WTC11 (cell line): Measurements from ENCODE around the gene HLA-DPA1. TPM values are rescaled to one million over a fixed set of nuclear protein-coding genes. Genes with fewer than 3 reads are reported as not detected.

Source experiments
- ATAC-seq: fragments of 200-7000 bp; cut with Tn5 transposase; 2 replicates; pipeline ENCODE4 v1.10.0; 2021; ENCODE audit warnings: mild to moderate bottlenecking, moderate library complexity
- CTCF ChIA-PET: fragments of 300-600 bp; sonication (Branson Sonifier 250); formaldehyde crosslinking; loops from one replicate; lab custom pipeline; 2021; ENCODE audit warnings: antibody characterized with exemption; lab: Charles Lee
- POLR2A ChIA-PET: fragments of 350-600 bp; sonication (Branson Sonifier 250); formaldehyde crosslinking; loops from one replicate; lab custom pipeline; 2021; ENCODE audit warnings: antibody characterized with exemption; lab: Charles Lee
- DNase-seq: peaks from one replicate; pipeline ENCODE4 v3.0.0; 2021; ENCODE audit warnings: low spot score
- H3K27ac Mint-ChIP-seq: 2 replicates; pipeline ENCODE4 v1.8.0; 2021; ENCODE audit warnings: mixed read lengths
- H3K27me3 Mint-ChIP-seq: 2 replicates; pipeline ENCODE4 v1.8.0; 2021; ENCODE audit warnings: low read depth, mild to moderate bottlenecking, moderate library complexity, mixed read lengths
- H3K36me3 Mint-ChIP-seq: 2 replicates; pipeline ENCODE4 v1.8.0; 2021; ENCODE audit warnings: mixed read lengths
- H3K4me1 Mint-ChIP-seq: 2 replicates; pipeline ENCODE4 v1.8.0; 2022; ENCODE audit warnings: mixed read lengths
- H3K4me3 Mint-ChIP-seq: 2 replicates; pipeline ENCODE4 v1.8.0; 2021; ENCODE audit warnings: mild to moderate bottlenecking, moderate library complexity, mixed read lengths
- H3K9me3 Mint-ChIP-seq: 2 replicates; pipeline ENCODE4 v1.8.0; 2021; ENCODE audit warnings: mixed read lengths
- AR ChIP-seq: fragments of 250-450 bp; sonication (Bioruptor Pico); IDR thresholded peaks from 2 replicates; pipeline ENCODE4 v1.9.0; 2021; ENCODE audit warnings: mild to moderate bottlenecking
- ATF1 ChIP-seq: sonication (generic); formaldehyde crosslinking; IDR thresholded peaks from 2 replicates; pipeline ENCODE4 v1.8.1; 2023; ENCODE audit warnings: mild to moderate bottlenecking, moderate library complexity, missing genetic modification reagents
- CBFB ChIP-seq: sonication (generic); formaldehyde crosslinking; IDR thresholded peaks from 2 replicates; pipeline ENCODE4 v1.8.1; 2022; ENCODE audit warnings: mild to moderate bottlenecking, low read depth, missing genetic modification reagents
- CREM ChIP-seq: sonication (generic); formaldehyde crosslinking; IDR thresholded peaks from 2 replicates; pipeline ENCODE4 v1.8.1; 2022; ENCODE audit warnings: mild to moderate bottlenecking, missing genetic modification reagents, moderate library complexity
- CTCF ChIP-seq: fragments of 200-600 bp; IDR thresholded peaks from 2 replicates; pipeline ENCODE4 v1.8.0; 2022; ENCODE audit warnings: antibody characterized with exemption
- HMGA2 ChIP-seq: fragments of 250-450 bp; sonication (Bioruptor Pico); IDR thresholded peaks from 2 replicates; pipeline ENCODE4 v1.4.0; 2021; ENCODE audit warnings: mild to moderate bottlenecking, moderate library complexity
- JAZF1 ChIP-seq: fragments of 250-450 bp; sonication (Bioruptor Pico); IDR thresholded peaks from 2 replicates; pipeline ENCODE4 v1.9.0; 2021; ENCODE audit warnings: moderate library complexity, mild to moderate bottlenecking, inconsistent platforms
- MLX ChIP-seq: sonication (generic); formaldehyde crosslinking; IDR thresholded peaks from 2 replicates; pipeline ENCODE4 v1.8.1; 2023; ENCODE audit warnings: mild to moderate bottlenecking, missing genetic modification reagents, moderate library complexity
- NFYB ChIP-seq: sonication (generic); formaldehyde crosslinking; conservative IDR thresholded peaks from 2 replicates; pipeline ENCODE4 v1.8.0; 2022; ENCODE audit warnings: low read depth, missing genetic modification reagents
- SMAD3 ChIP-seq: sonication (generic); formaldehyde crosslinking; IDR thresholded peaks from 2 replicates; pipeline ENCODE4 v1.8.0; 2022; ENCODE audit warnings: missing genetic modification reagents, mild to moderate bottlenecking, borderline replicate concordance
- SOX15 ChIP-seq: fragments of 250-450 bp; sonication (Bioruptor Pico); IDR thresholded peaks from 2 replicates; pipeline ENCODE4 v1.9.0; 2021; ENCODE audit warnings: mild to moderate bottlenecking
- SP1 ChIP-seq: sonication (generic); formaldehyde crosslinking; conservative IDR thresholded peaks from 2 replicates; pipeline ENCODE4 v1.8.1; 2022; ENCODE audit warnings: missing genetic modification reagents
- USF1 ChIP-seq: sonication (generic); formaldehyde crosslinking; IDR thresholded peaks from 2 replicates; pipeline ENCODE4 v1.8.0; 2022; ENCODE audit warnings: mild to moderate bottlenecking, missing genetic modification reagents
- ZMAT4 ChIP-seq: fragments of 250-450 bp; sonication (Bioruptor Pico); IDR thresholded peaks from 2 replicates; pipeline ENCODE4 v1.9.0; 2021; ENCODE audit warnings: mild to moderate bottlenecking
- ZNF232 ChIP-seq: sonication (generic); formaldehyde crosslinking; IDR thresholded peaks from 2 replicates; pipeline ENCODE4 v1.8.0; 2022; ENCODE audit warnings: mild to moderate bottlenecking, missing genetic modification reagents
- ZNF263 ChIP-seq: sonication (generic); formaldehyde crosslinking; IDR thresholded peaks from 2 replicates; pipeline ENCODE4 v1.8.1; 2022; ENCODE audit warnings: low read depth, mild to moderate bottlenecking, moderate library complexity, missing genetic modification reagents
- ZNF317 ChIP-seq: sonication (generic); formaldehyde crosslinking; IDR thresholded peaks from 2 replicates; pipeline ENCODE4 v1.8.1; 2023; ENCODE audit warnings: low read depth, mild to moderate bottlenecking, moderate library complexity, missing genetic modification reagents, borderline replicate concordance
- total RNA-seq: library from RNA; stranded (reverse); gene quantifications from 3 replicates; pipeline ENCODE4 v1.2.3, GENCODE V29; 2021
- TF ChIP-seq, protein P1 (sequence below): fragments of 250-450 bp; sonication (Bioruptor Pico); conservative IDR thresholded peaks from 2 replicates; pipeline ENCODE4 v1.9.0; 2021; ENCODE audit warnings: mild to moderate bottlenecking
- TF ChIP-seq, protein P2 (sequence below): sonication (generic); formaldehyde crosslinking; IDR thresholded peaks from 2 replicates; pipeline ENCODE4 v1.8.0; 2023; ENCODE audit warnings: missing genetic modification reagents

HLA-DPA1 gene
- total RNA-seq, 1 experiment from 2014 or later, result 4.9 TPM

DNA sequence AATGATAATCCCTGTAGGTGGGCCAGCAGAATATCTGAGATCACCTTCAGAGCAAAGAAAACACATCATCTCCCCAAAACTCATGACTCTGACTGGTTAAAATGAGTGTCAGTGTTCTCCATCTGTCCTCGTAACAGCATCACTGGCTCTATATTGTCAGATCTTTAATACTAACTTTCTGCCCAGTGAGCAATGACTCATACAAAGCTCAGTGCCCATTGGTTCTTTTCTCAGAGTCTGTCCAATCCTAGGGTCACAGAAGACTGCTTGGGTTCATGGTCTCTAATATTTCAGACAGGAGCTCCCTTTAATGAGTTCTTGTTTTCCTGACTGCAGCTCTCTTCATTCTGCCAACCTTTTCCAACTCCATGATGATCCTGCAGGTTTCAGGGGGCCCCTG, 38.7 kb upstream of the HLA-DPA1 start:
- Mint-ChIP-seq H3K4me3 (no peak overlapping the region), H3K36me3 (no peaks in the 10 kb centered on the region), H3K9me3 (no peaks in the 10 kb centered on the region), H3K27ac (no peak overlapping the region), H3K27me3 (peaks cover 22% of the 10 kb centered on the region), H3K4me1 (peaks cover 26% of the 10 kb centered on the region)
- DNase-seq, result no peak
- TF ChIP-seq JAZF1 (CRISPR knock-in tag) (no peak), SOX15 (CRISPR knock-in tag) (no peak), ZNF317 (no peak), ZNF263 (no peak), HMGA2 (CRISPR knock-in tag) (no peak), ATF1 (CRISPR knock-in tag) (no peak), CBFB (no peak), NFYB (CRISPR knock-in tag) (no peak), CTCF (no peak), USF1 (CRISPR knock-in tag) (no peak), CREM (no peak), AR (no peak), SMAD3 (CRISPR knock-in tag) (no peak), SP1 (no peak), MLX (no peak), ZNF232 (no peak), ZMAT4 (no peak)
- TF ChIP-seq, protein P1, sequence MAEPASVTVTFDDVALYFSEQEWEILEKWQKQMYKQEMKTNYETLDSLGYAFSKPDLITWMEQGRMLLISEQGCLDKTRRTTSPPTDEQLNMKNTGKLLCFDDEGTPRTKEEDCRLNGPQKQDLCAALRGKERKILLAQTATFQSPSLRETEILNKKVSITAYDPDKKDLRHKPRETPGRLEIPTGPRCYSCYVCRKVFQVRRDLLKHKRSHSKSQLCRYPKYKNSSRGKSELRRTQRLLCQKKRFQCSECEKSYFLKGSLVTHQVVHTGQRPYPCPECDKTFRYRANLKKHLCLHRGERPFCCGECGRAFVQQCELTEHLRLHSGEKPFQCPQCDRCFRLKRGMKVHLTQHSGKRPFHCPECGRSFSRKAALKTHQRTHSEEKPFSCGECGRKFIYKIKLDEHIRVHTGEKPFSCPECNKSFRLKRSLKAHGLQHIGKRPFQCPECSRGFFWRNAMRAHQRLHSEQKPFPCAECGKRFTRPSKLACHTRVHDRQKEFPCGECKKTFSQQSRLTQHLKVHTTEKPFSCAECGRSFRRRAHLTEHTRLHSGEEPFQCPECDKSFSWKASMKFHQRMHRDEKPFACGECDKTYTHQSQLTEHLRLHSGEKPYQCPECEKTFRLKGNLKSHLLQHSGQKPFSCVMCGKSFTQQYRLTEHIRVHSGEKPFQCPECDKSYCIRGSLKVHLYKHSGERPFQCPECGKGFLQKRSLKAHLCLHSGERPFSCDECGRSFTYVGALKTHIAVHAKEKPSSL (CRISPR knock-in tag), result no peak
- TF ChIP-seq, protein P2, sequence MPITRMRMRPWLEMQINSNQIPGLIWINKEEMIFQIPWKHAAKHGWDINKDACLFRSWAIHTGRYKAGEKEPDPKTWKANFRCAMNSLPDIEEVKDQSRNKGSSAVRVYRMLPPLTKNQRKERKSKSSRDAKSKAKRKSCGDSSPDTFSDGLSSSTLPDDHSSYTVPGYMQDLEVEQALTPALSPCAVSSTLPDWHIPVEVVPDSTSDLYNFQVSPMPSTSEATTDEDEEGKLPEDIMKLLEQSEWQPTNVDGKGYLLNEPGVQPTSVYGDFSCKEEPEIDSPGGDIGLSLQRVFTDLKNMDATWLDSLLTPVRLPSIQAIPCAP (CRISPR knock-in tag), result no peak
- peak; percentile 36 for ATAC-seq
- ChIA-PET CTCF (interaction anchor here (0.9 to 1.6 kb wide), 4 partner anchors 13 to 127 kb away, joined by 3 to 13 read pairs (median 6); no protein-coding TSS in a partner anchor), POLR2A (interaction anchor here (0.5 kb wide), 1 partner anchor 262 kb away, joined by 3 read pairs; no protein-coding TSS in a partner anchor)
